PFSK-1 (cell line): ENCODE results near the gene NFIA.

Experiments
- FOXP2 ChIP-seq: optimal IDR thresholded peaks from 2 replicates; pipeline ENCODE3; 2011; ENCODE audit warnings: borderline replicate concordance, control low read depth, inconsistent platforms; ENCODE audit not compliant: insufficient read depth; ENCODE audit errors: extremely low read length, extremely low read depth
- POLR2AphosphoS5 ChIP-seq: IDR thresholded peaks from 2 replicates; pipeline ENCODE4 v1.6.1; 2012; ENCODE audit warnings: low read depth, mild to moderate bottlenecking, control low read depth, low read length, moderate library complexity
- REST ChIP-seq, 2 experiments: IDR thresholded peaks; 2 replicates each; pipeline versions ENCODE4 v1.6.1 to v1.8.0; 2011 to 2012; ENCODE audit warnings: low read depth in 2 of 2, low read length in 2 of 2, control low read depth in 1 of 2, inconsistent platforms in 1 of 2, mild to moderate bottlenecking in 1 of 2, moderate library complexity in 1 of 2; ENCODE audit not compliant: insufficient read depth in 1 of 2
- SIN3A ChIP-seq: IDR thresholded peaks from 2 replicates; pipeline ENCODE4 v1.6.1; 2012; ENCODE audit warnings: mild to moderate bottlenecking, low read length, moderate library complexity, borderline replicate concordance; ENCODE audit not compliant: insufficient read depth
- TAF1 ChIP-seq: IDR thresholded peaks from 2 replicates; pipeline ENCODE4 v1.6.1; 2012; ENCODE audit warnings: low read length, control low read depth, borderline replicate concordance; ENCODE audit not compliant: insufficient read depth

NFIA gene

GRCh38 chr1:61447968-61448430 lies 365.6 kb downstream of the NFIA start:
- no peak for TF ChIP-seq FOXP2
- TF ChIP-seq REST (IDR thresholded peaks at IDR 0.05; ENCODE audit: insufficient read depth in 1 of 2, low read depth in 2 of 2, low read length in 2 of 2): no peak
- TF ChIP-seq TAF1: no peak
- TF ChIP-seq POLR2AphosphoS5: no peak
- no peak for TF ChIP-seq SIN3A

DNA sequence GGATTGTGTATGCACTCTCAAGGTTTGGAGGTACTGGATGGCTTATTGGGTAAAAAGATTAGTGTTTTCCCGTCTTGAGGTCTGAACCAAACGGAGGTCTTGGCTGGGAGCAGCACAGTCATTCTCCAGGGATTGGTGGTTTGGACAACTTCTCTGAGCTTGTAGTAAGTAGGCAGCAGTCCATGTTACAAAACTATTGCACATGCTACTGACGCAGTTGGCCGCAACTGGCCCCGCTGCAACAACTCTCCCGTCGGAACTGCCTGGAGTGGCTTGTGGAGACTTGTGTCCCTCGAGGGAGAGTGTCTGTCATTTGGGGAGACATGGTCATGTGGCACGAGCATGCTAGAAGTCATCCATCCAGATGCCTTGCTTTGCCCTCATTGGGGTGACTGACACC lies 366.6 kb downstream of the NFIA start:
- TF ChIP-seq POLR2AphosphoS5 (no peak), SIN3A (no peak)

DNA sequence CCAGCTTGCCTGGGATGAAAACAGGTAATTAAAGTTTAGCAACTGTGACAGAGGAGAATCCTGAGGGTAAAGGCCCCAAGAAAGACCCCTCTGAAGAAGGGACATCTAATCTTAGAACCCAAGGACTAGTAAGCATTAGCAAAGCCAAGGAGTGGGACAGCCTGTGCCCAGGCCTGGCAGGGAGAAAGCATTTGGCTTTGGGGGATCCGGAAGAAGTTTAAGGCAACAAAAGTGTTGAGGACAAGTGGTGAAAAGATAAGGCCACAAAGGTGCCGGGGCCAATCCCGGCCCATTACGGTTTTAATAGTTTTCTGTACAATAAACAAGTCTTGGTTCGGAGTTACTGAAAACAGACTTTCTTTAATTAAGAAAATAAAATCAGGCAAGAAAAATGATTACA lies 367.0 kb downstream of the NFIA start:
- TF ChIP-seq POLR2AphosphoS5: no peak
- TF ChIP-seq SIN3A: no peak
- TF ChIP-seq TAF1: no peak
- TF ChIP-seq FOXP2: no peak
- TF ChIP-seq REST (IDR thresholded peaks at IDR 0.05; ENCODE audit: insufficient read depth in 1 of 2, low read depth in 2 of 2, low read length in 2 of 2): no peak

- TF ChIP-seq REST (IDR thresholded peaks at IDR 0.05; ENCODE audit: insufficient read depth in 1 of 2, low read depth in 2 of 2, low read length in 2 of 2) (no peak), SIN3A (no peak), TAF1 (no peak), FOXP2 (no peak), POLR2AphosphoS5 (no peak)
Observed at GRCh38 chr1:61450454-61450853, 368.1 kb downstream of the NFIA start.

GRCh38 chr1:61450872-61451571 lies 368.7 kb downstream of the NFIA start:
- no peak for TF ChIP-seq REST (IDR thresholded peaks at IDR 0.05; ENCODE audit: insufficient read depth in 1 of 2, low read depth in 2 of 2, low read length in 2 of 2)
- TF ChIP-seq SIN3A: no peak
- TF ChIP-seq FOXP2: no peak
- no peak for TF ChIP-seq POLR2AphosphoS5
- no peak for TF ChIP-seq TAF1
